ENCODE data around the gene ZBTB7C. TPM values are rescaled to one million over a fixed set of nuclear protein-coding genes. Genes with fewer than 3 reads are reported as not detected.
A peak's percentile ranks its signal among the peaks of the same experiment; 100 is the strongest.

ZBTB7C gene
- polyA plus RNA-seq, 1 experiment = not detected

- no peak overlapping the region for H3K4me3 ChIP-seq (ENCODE audit: low read depth, low read length)
- ChIA-PET POLR2A (no interaction called here), CTCF (interaction anchor here (1.2 to 4.8 kb wide), 3 partner anchors 24 to 419 kb away, joined by 3 to 50 read pairs (median 13); no protein-coding TSS in a partner anchor)
- peaks cover 6% of the 10 kb centered on the region for H3K27me3 ChIP-seq (ENCODE audit: control insufficient read depth, insufficient read depth, low read length)
- DNase-seq (ENCODE audit: low read depth) = no peak
- no peaks in the 10 kb centered on the region for H3K36me3 ChIP-seq (ENCODE audit: control insufficient read depth, insufficient read depth, low read length)
- TF ChIP-seq CTCF (IDR thresholded peaks at IDR 0.05; ENCODE audit: insufficient read depth, low read depth, low read length) = no peak
Measured at GRCh38 chr18:48027401-48027963, 381.7 kb downstream of the ZBTB7C start.

GRCh38 chr18:48026216-48026615 lies 383.0 kb downstream of the ZBTB7C start:
- H3K36me3 ChIP-seq (ENCODE audit: control insufficient read depth, insufficient read depth, low read length) = no peaks in the 10 kb centered on the region
- CTCF ChIA-PET = interaction anchor here (0.5 to 2.2 kb wide), 7 partner anchors 10 to 420 kb away, joined by 3 to 13 read pairs (median 3); no protein-coding TSS in a partner anchor
- no peak for DNase-seq (ENCODE audit: low read depth)
- H3K4me3 ChIP-seq (ENCODE audit: low read depth, low read length) = no peak overlapping the region
- POLR2A ChIA-PET = no interaction called here
- peaks cover 14% of the 10 kb centered on the region for H3K27me3 ChIP-seq (ENCODE audit: control insufficient read depth, insufficient read depth, low read length)
- TF ChIP-seq CTCF (IDR thresholded peaks at IDR 0.05; ENCODE audit: insufficient read depth, low read depth, low read length) = no peak

- Histone ChIP-seq H3K4me3 (ENCODE audit: low read depth, low read length) (no peak overlapping the region), H3K27me3 (ENCODE audit: control insufficient read depth, insufficient read depth, low read length) (peaks cover 18% of the 10 kb centered on the region), H3K36me3 (ENCODE audit: control insufficient read depth, insufficient read depth, low read length) (no peaks in the 10 kb centered on the region)
- CTCF ChIA-PET = interaction anchor here (0.6 to 3.9 kb wide), 3 partner anchors 253 to 1607 kb away, joined by 3 to 38 read pairs (median 13); no protein-coding TSS in a partner anchor
- no peak for DNase-seq (ENCODE audit: low read depth)
- TF ChIP-seq CTCF (IDR thresholded peaks at IDR 0.05; ENCODE audit: insufficient read depth, low read depth, low read length) = no peak
- POLR2A ChIA-PET = no interaction called here
Measured at GRCh38 chr18:48024881-48025660, 384.1 kb downstream of the ZBTB7C start.

- Histone ChIP-seq H3K27me3 (ENCODE audit: control insufficient read depth, insufficient read depth, low read length) (peaks cover 23% of the 10 kb centered on the region), H3K36me3 (ENCODE audit: control insufficient read depth, insufficient read depth, low read length) (no peaks in the 10 kb centered on the region), H3K4me3 (ENCODE audit: low read depth, low read length) (no peak overlapping the region)
- TF ChIP-seq CTCF (IDR thresholded peaks at IDR 0.05; ENCODE audit: insufficient read depth, low read depth, low read length) = no peak
- ChIA-PET POLR2A (no interaction called here), CTCF (interaction anchor here (0.7 to 3.9 kb wide), 3 partner anchors 245 to 252 kb away, joined by 3 to 38 read pairs (median 24); no protein-coding TSS in a partner anchor)
- no peak for DNase-seq (ENCODE audit: low read depth)
Measured at GRCh38 chr18:48024009-48024512, 385.1 kb downstream of the ZBTB7C start.

GRCh38 chr18:48023334-48024008 lies 385.7 kb downstream of the ZBTB7C start:
- ChIA-PET POLR2A (no interaction called here), CTCF (interaction anchor here (0.6 to 3.9 kb wide), 4 partner anchors 241 to 251 kb away, joined by 3 to 38 read pairs (median 14); no protein-coding TSS in a partner anchor)
- no peak for DNase-seq (ENCODE audit: low read depth)
- Histone ChIP-seq H3K4me3 (ENCODE audit: low read depth, low read length) (no peak overlapping the region), H3K27me3 (ENCODE audit: control insufficient read depth, insufficient read depth, low read length) (peaks cover 23% of the 10 kb centered on the region), H3K36me3 (ENCODE audit: control insufficient read depth, insufficient read depth, low read length) (no peaks in the 10 kb centered on the region)
- TF ChIP-seq CTCF (IDR thresholded peaks at IDR 0.05; ENCODE audit: insufficient read depth, low read depth, low read length) = peak; percentile 39; the same call in 1 of the 2 replicates
